Hepatocyte (in vitro differentiated cells): ENCODE measurements around the gene C15orf62.

ENCODE experiments used
- CTCF ChIP-seq: fragments of 200-600 bp; sonication (generic); IDR thresholded peaks from 2 replicates; pipeline ENCODE4 v1.5.1; 2016; ENCODE audit warnings: antibody characterized with exemption, mild to moderate bottlenecking; ENCODE audit not compliant: poor library complexity
- EZH2 ChIP-seq: fragments of 200-600 bp; sonication (generic); IDR thresholded peaks from 2 replicates; pipeline ENCODE4 v1.6.1; 2016; ENCODE audit warnings: antibody characterized with exemption, mild to moderate bottlenecking, borderline replicate concordance

GRCh38 chr15:40803076-40803475 is 33.3 kb downstream of the C15orf62 start:
- TF ChIP-seq EZH2 (no peak), CTCF (no peak)
